Transverse colon (tissue), 4 donors: ENCODE data around the gene PAWR.

Experiments
- EP300 ChIP-seq: sonication (generic); formaldehyde crosslinking; IDR thresholded peaks from one replicate; pipeline ENCODE4 v1.6.1; 2017; ENCODE audit warnings: antibody characterized with exemption, low read depth
- POLR2AphosphoS5 ChIP-seq, 3 donors: sonication (generic); formaldehyde crosslinking; IDR thresholded peaks; one replicate each; pipeline ENCODE4 v1.6.1; 2016; ENCODE audit warnings: antibody characterized with exemption in 3 of 3
- TF ChIP-seq, protein P1 (sequence below), 5 experiments: fragments of 200-600 bp in 3 of 5; fragments of 450-650 bp in 2 of 5; sonication (generic) in 3 of 5; IDR thresholded peaks; 1 replicate in 2 of 5; 2 replicates in 3 of 5; pipeline ENCODE4 v1.5.1; 2016 to 2017; ENCODE audit warnings: antibody characterized with exemption in 5 of 5, inconsistent platforms in 3 of 5, mild to moderate bottlenecking in 2 of 5, moderate library complexity in 1 of 5

DNA sequence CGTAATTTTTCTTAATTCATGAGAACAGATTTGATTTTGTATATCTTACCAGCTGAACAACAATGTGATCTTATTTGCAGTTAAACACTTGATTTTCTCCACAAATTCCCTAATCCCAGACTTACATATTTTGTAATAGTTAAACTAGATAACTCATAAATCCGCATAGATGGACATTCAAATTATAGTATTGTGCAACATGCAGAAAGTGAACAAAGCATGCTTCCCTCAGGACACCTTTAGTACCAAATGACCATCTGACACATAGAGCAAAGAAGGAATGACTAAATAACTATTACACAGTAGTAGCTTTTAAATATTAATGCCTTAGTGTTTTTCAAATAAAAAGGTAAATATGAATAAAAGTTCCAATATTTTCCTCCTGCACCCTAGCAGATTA lies 88.9 kb downstream of the PAWR start:
- TF ChIP-seq, protein P1, sequence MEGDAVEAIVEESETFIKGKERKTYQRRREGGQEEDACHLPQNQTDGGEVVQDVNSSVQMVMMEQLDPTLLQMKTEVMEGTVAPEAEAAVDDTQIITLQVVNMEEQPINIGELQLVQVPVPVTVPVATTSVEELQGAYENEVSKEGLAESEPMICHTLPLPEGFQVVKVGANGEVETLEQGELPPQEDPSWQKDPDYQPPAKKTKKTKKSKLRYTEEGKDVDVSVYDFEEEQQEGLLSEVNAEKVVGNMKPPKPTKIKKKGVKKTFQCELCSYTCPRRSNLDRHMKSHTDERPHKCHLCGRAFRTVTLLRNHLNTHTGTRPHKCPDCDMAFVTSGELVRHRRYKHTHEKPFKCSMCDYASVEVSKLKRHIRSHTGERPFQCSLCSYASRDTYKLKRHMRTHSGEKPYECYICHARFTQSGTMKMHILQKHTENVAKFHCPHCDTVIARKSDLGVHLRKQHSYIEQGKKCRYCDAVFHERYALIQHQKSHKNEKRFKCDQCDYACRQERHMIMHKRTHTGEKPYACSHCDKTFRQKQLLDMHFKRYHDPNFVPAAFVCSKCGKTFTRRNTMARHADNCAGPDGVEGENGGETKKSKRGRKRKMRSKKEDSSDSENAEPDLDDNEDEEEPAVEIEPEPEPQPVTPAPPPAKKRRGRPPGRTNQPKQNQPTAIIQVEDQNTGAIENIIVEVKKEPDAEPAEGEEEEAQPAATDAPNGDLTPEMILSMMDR (IDR thresholded peaks at IDR 0.05) = no peak
- TF ChIP-seq POLR2AphosphoS5 (IDR thresholded peaks at IDR 0.05) (no peak), EP300 (no peak)
